Inflammatory macrophage (primary cell): ENCODE data around the gene PREX1.
A peak's percentile ranks its signal among the peaks of the same experiment; 100 is the strongest.
"Not testable (repeated sequence)": the region's sequence is repeated elsewhere in the genome, so short reads cannot be mapped to it uniquely, and the experiment has no call there.

Experiments used
- DNase-seq, 2 donors: peaks; one replicate each; pipeline ENCODE4 v3.0.0-alpha.2; 2020 to 2022

Gene PREX1

GRCh38 chr20:48812600-48813445 is 15.0 kb downstream of the PREX1 start:
- no peak for DNase-seq

DNA sequence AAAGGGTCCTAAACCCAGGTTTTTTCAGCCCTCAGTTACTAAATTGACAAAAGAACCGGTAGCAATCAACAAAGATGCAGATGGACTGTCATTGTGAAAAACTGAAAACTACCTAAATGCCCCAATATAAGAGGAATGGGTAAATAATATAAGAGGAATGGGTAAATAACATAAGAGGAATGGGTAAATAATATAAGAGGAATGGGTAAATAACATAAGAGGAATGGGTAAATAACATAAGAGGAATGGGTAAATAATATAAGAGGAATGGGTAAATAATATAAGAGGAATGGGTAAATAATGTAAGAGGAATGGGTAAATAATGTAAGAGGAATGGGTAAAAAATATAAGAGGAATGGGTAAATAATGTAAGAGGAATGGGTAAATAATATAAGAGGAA is 15.7 kb downstream of the PREX1 start:
- DNase-seq = not testable (repeated sequence)

GRCh38 chr20:48809673-48810072 is 18.1 kb downstream of the PREX1 start:
- no peak for DNase-seq

DNA sequence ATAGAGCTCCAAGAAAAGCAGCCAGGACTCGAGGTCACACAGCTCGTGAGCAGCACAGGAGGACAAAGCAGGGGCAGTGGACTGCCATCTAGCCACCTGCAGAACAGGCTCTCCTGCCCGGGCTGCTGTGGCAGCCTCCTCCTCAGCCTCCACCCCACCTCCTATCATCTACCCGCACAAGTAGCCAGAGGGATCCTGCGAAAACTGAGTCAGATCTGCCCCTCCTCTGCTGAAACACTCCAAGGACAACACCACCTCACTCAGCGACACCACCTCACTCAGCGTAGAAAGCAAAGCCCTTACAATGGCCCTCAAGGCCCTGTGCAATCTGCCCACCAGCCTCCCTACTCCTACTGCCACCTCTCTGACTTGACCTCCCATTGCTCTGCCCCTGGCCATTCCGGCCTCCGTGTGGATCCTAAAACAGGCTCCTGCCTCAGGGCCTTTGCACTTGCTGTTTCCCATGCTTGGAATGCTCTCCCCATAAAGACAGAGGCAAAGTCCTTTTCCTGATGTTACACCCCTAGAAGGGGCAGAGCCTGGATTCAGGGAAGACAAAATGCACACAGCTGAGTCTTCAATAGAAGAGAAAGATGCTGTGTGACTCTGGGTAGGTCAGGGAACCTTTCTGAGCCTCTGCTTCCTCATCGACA is 19.3 kb downstream of the PREX1 start:
- DNase-seq = no peak

DNA sequence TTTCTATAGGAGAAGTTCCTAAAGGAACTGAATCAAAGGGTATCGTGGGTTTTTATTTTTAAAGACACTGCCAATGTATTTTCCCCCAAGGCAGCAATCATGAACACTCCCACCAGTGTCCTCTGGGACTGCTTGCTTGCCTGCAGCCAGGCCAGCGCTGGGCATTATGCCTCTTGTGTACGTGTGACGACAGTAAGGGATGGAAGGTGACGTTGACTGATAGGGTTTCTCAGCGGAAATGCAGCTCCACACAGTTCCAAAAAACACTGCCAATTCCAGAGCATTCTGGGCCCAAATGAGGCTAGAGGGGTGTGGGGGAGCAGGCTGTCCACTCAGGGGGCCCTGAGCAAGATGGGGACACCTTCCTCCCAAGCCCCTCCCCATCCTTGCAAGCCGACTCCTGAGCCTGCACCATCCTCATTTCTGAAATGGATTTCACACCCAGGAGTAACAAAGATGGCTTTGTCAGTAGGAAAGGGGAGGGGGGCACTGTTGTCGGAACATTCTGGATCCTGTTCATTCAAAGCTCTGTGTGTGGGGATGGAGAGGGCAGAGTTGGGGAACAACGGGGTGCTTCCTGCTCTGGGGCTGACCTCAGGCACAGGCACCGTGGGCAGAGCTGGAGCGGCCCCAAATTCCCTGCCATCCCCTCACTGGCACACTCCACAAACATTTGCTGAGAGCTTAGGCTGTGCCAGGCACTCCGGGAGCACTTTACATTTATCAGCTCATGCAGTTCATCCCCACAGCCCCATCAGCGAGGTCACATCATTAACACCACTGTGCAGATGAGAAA is 20.0 kb downstream of the PREX1 start:
- no peak for DNase-seq

DNA sequence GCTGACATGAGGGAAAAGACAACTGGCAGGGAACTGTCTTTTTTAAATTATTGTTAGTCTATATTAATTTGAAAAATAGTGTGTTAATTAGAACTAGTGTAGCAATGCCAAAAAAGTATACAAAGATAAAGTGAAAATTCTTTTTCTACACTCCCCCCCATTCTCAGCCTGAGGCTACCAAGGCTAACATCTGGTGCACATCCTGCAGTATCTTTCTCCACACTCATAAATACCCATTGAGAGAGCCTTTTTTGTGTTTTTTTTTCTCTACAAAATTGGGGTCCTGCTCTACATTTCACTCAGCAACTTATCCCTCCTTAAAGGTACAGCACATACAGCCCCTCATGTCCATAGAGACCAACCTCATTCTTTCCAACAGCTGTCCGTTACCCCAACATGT is 20.7 kb downstream of the PREX1 start:
- DNase-seq = no peak

DNA sequence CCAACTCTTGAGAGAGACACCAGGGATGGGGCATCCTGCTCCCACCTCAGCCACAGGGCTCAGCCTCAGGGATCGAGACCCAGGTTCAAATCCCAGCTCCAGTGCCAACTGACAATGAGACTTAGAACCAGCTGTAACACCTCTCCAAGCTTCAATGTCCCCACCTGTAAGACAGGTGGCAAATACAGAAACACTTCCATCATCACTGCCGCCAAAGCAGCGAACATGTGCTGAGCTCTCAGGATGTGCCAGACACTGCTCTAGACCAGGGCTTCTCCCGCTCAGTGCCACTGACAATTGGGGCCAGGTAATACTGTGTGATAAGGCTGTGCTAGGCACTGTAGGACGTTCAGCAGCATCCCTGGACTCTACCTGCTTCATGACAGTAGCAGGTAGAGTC is 22.1 kb downstream of the PREX1 start:
- DNase-seq = no peak

DNA sequence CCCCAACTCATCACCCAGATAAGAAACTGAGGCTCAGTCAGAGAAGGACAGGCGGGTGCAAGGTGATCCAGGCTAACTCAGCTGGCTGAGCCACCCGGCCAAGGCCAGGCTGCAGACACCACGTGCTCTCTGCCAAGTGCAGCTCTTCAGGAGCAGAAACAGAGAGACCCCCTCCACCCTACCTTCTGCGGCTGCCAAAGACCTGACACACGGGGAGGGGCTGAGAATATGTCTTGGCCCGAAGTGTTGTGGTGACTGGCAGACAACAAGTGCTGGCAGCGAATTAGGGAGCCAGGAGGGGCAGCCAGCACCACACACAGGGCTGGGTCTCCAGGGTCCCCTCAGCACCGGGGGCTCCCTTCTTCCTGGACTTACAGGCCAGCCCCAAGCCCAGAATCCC is 22.5 kb downstream of the PREX1 start:
- DNase-seq = no peak

GRCh38 chr20:48804300-48804980 is 23.4 kb downstream of the PREX1 start:
- no peak for DNase-seq

DNA sequence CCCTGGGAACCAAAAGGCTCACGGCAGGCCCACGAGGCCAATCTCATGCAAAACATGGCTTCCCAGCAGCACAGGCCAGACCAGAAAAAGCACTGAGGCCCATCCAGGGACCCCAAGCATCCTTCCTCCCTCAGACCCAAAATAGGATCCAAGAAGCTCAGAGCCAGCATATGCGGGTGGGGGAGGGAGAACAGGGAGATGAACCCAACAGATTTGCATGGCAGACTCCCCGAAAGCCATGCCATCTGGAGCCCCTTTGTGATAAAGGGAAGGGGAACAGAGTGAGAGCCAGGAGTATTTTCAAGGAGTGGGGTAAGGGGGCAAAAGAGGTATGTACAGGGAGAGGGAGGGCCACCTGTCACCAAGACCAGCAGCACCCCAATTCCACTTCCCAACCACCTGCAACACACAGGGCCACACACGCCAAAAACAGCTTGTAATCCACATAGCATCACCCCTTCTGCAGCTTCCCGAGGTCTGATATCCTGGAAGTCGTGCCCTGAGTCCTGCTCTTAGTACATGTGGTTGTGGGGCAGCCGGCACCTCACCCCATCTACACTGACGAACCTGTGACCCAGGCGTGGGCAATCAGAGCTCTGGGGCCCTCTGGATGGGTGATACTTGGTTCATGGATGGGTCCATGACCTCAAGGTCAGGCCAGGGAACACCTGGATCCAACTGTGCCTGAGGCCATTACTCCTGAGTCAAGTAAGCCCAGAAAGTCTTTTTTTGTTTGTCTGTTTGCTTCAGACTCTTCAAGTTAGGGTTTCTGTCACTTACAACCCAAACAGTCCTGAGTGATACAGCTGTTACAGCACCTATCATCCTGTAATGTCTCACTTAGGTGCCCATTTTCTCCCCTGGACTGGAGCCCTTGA is 24.4 kb downstream of the PREX1 start:
- no peak for DNase-seq

DNA sequence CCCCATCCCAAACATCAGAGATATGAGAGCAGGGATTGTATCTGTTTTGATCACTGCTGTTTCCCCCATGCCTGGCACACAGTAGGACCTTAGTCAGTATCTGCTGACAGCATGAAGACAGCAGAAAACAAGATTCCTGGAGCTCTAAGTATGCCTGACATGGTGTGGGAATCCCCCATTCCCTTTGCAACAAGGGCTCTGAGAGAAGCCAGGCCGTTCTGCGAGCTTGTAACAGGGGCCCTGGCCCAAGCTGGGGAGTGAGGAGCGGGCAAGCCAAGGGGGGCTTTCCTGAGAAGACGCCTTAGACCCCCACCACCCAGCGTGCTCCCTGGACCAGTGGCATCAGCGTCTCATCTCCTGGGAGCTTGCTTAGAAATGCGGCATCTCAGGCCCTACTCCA is 25.2 kb downstream of the PREX1 start:
- no peak for DNase-seq

GRCh38 chr20:48802216-48802615 is 25.6 kb downstream of the PREX1 start:
- no peak for DNase-seq

GRCh38 chr20:48801197-48801596 is 26.6 kb downstream of the PREX1 start:
- DNase-seq = no peak

- DNase-seq = no peak
Observed at GRCh38 chr20:48800177-48800576, 27.6 kb downstream of the PREX1 start.

DNA sequence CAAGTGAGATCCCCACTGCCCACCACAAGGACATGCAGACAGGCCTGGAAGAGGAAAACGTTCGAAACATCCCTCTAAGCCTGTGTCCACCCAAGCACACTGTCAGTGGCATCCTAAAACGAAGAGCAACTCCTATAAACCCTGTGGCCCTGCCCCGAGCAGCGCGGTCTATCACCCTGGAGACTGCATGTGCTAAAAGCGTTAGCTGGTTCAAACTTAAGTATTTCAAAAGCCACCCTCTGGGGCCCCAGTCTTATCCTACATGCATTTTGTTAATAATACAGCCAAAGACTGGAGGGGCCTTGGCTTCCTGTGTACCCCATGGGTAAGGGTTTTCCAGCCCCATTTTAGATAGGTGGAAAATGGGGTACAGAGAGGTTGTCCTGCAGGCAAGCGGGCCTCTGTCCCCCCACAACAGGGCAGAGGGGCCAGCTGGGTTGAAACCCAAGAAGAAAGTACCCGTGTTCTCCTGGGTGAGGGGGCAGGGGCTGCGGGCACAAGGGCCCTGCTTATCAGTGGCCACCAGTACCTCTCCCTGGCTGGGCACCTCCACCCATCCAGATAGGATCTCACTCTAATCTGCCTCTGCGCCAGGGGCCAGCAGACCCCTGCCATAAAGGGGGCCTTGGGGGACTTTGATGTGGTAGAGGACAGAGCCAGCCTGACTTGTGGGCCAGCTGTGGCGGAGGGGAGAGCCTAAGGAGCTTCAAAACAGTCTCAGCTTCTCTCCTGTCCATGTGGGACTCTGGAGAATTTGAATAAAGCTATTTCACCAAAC is 28.3 kb downstream of the PREX1 start:
- no peak for DNase-seq

DNA sequence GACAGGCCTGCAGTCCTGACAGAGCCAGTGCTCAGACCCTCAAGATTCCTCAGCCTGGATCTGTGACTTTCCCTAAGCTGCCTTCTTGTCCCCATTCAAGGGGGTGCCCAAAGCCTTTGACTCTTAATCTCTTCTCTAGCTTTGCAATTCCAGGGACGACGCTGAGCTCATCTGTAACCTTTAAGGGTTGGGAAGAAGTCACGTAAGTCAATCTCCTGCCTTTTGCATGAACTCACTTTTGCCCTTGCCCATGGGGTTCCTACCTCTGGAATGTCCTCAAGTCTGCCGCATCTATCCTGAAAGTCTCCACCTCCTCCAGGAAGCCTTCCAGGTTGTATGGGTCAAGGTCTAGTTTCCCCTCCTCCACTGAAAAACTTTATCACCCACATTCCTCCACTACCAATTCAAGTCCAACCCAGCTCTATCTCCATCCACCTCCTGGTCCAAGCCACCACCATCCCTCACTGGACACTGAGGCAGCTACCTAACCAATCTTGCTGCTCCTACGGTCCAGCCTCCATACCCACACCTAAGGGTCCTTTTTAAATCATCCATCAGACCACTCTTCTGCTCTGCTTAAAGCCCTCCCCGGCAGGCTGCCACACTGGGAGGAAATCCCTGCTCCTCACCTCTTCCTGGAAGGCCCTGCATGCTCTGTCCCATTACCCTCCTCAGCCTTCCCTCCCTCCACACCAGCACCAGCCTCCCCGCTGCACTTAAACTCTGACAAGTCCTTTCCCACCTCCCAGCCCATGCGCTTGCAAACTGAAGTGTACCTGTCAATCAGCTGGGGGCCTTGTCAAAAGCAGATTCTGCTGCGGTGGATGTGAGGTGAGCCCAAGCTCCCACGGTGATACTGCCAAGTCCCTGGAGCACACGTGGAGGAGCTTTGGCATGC is 29.7 kb downstream of the PREX1 start:
- DNase-seq = no peak

DNA sequence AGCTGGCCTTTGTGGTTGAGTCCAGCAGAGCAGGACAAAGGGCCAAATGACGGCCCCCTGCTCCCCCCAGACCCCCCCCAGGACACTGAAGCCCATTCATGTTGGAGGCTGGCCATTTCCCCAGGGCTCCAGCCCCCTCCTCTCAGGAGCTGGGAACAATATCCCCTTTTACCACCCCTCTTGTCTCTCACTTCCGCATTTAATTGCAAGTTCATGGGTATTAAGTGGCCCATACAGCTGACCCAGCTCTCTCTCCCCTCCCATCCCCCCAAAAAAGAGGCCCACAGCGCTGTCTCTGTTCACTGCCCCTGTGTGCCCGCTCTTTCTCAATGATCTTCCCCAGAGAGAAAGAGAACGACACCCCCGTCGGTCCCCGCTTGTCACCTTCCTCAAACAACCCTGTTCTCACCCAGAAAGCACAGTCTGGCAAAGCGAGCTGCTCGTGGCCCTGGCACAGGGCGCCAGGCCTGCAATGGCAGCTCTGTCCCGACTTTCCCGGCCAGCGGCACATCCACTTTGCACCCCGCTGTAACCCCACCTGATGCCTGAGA is 30.4 kb downstream of the PREX1 start:
- DNase-seq = peak; percentile 63 to 71

DNA sequence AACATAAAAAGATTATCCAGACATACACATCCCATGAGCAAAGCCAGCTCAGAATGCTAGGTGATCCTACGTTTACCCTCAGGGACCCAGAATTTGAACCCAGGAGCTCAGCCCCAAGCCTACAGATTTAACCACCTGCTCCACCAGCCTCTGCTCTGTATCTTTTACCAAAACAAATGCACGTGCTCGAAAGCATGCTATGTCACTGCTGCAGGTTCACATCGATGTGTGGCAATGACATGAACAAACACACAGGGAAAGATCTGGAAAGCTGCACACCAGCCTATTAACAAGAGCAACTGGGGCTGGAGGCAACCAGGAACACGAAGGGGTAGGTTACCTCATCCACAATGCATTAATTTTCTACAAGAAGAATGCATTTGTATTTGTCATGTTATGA is 32.1 kb downstream of the PREX1 start:
- no peak for DNase-seq

DNA sequence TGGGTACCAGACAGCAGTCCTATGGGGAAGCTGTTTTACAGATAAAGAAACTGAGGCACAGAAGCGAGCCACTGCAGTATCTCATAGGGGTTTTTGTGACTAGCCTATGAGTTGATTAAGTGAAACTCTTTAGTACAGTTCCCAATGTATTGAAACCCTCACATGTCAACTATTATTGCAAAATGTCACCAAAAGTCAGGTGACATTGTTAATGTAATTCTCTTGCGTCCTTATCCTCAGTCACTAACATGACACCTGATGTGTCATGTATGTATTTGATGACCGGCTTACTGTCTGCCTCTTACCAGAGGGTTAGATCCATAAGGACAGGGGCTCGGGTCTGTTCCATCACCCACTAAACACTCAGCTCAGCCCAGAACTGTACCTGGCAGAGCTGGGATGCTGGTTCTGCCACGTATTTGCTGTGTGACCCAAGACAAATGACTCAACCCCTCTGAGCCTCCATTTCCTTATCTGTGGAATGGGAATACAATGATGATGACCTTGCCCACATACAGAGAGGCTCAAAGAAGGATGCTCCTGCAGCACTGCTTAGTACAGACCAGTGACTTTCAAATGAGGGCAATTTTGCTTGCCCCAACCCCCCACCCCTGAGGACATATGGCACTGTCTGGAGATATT is 32.9 kb downstream of the PREX1 start:
- DNase-seq = peak; percentile 51 to 54
